ENCODE measurements around the gene PKM. TPM values are rescaled to one million over a fixed set of nuclear protein-coding genes. Genes with fewer than 3 reads are reported as not detected.
"Not testable (repeated sequence)": the region's sequence is repeated elsewhere in the genome, so short reads cannot be mapped to it uniquely, and the experiment has no call there.

PKM gene
- total and polyA plus RNA-seq, 8 donors, result 79.9 to 452 (median 272) TPM

DNA sequence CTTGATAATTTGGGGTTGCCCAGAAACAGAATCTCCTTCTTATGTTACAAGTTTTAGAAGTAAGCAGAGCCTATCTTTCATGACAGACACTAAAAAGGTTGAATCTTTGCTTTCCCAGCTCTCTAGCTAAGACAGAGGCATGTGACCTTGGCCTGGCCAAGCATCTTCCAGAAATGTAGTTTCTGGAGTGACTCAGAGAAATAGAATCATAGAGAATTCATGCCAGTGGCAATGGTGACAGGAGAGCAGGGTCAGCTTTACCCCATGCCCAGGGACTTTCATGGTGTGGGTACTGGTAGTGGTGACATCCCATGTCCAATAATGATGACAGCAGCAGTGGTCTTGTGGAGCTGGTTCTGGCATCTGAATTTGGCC, 45.3 kb upstream of the PKM start:
- no peak for TF ChIP-seq POLR2AphosphoS5 (IDR thresholded peaks at IDR 0.05)
- no peak for TF ChIP-seq EP300 (IDR thresholded peaks at IDR 0.05)
- no peak for TF ChIP-seq POLR2A (IDR thresholded peaks at IDR 0.05)
- TF ChIP-seq, protein P1, sequence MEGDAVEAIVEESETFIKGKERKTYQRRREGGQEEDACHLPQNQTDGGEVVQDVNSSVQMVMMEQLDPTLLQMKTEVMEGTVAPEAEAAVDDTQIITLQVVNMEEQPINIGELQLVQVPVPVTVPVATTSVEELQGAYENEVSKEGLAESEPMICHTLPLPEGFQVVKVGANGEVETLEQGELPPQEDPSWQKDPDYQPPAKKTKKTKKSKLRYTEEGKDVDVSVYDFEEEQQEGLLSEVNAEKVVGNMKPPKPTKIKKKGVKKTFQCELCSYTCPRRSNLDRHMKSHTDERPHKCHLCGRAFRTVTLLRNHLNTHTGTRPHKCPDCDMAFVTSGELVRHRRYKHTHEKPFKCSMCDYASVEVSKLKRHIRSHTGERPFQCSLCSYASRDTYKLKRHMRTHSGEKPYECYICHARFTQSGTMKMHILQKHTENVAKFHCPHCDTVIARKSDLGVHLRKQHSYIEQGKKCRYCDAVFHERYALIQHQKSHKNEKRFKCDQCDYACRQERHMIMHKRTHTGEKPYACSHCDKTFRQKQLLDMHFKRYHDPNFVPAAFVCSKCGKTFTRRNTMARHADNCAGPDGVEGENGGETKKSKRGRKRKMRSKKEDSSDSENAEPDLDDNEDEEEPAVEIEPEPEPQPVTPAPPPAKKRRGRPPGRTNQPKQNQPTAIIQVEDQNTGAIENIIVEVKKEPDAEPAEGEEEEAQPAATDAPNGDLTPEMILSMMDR (IDR thresholded peaks at IDR 0.05), result no peak
- intact Hi-C loops (cut with DNase I; ENCODE audit: low total_unique reads), result no loop called here
- Histone ChIP-seq H3K9me3 (no peaks in the 10 kb centered on the region), H3K4me1 (peaks cover 4 to 15% (median 14%) of the 10 kb centered on the region in 4 donors), H3K27ac (no peak overlapping the region), H3K4me3 (no peak overlapping the region), H3K27me3 (no peaks in the 10 kb centered on the region), H3K36me3 (no peaks in the 10 kb centered on the region)
- no peak for DNase-seq

DNA sequence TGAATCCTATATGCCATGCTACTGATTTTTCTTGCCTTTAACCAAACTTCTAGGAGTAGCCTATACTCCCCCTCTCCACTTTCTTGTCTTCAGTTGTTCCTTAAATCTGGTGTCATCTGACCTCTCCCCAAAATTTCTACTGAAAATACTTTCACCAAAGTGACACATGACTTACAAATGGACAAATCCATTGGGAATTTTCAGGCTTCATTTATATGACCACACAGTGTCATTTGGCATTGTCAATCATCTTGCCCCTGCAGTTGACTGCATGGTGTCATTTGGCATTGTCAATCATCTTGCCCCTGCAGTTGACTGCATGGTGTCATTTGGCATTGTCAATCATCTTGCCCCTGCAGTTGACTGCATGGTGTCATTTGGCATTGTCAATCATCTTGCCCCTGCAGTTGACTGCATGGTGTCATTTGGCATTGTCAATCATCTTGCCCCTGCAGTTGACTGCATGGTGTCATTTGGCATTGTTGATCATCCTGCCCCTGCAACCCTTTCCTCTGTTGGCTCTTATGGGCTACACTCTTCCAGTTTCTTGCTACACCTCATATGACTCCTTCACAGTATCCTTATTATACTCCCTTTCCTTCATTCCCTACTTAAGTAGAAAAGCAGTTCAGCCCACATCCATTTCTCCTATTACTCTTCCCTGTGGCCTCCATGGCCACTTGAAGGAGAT, 44.8 kb upstream of the PKM start:
- DNase-seq; H3K9me3 ChIP-seq; intact Hi-C loops (cut with DNase I; ENCODE audit: low total_unique reads); H3K27ac ChIP-seq; H3K36me3 ChIP-seq; H3K4me3 ChIP-seq; H3K27me3 ChIP-seq: not testable (repeated sequence)
- H3K4me1 ChIP-seq, result peaks cover 8 to 20% (median 20%) of the 10 kb centered on the region in 4 donors

DNA sequence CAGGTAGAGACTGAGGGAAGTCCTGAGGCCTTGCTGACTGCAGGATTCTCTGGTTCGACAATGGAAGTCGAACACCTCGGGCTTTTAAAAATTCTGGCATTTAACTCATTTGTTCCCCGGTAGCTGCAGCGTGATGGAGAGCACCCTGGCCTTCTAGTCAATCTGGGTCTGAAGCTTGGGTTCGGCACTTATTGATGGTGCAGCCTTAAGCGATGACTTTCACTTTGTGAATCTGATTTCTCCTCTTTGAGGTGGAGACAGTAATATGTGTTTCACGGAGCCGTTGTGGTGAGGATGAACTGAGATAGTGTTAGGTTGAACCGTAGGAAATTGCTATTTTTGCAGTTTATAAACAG, 42.0 kb upstream of the PKM start:
- H3K9me3 ChIP-seq, result no peaks in the 10 kb centered on the region
- TF ChIP-seq EP300 (IDR thresholded peaks at IDR 0.05), result no peak
- no peak for TF ChIP-seq POLR2A (IDR thresholded peaks at IDR 0.05)
- TF ChIP-seq POLR2AphosphoS5 (IDR thresholded peaks at IDR 0.05), result no peak
- TF ChIP-seq, protein P1 (IDR thresholded peaks at IDR 0.05), result no peak
- peak overlapping the region; percentile 81 to 92 (median 86) for H3K4me3 ChIP-seq
- DNase-seq, result no peak
- H3K27ac ChIP-seq, result peak overlapping the region; percentile 43 to 95 (median 89)
- intact Hi-C loops (cut with DNase I; ENCODE audit: low total_unique reads), result no loop called here
- 35 to 71% (median 49%) methylated on average over 7 to 10 of the region's 10 CpGs for WGBS, 5 donors
- peaks cover 8 to 33% (median 28%) of the 10 kb centered on the region in 4 donors for H3K4me1 ChIP-seq
- H3K36me3 ChIP-seq, result peaks cover 0 to 20% (median 17%) of the 10 kb centered on the region in 4 donors
- H3K27me3 ChIP-seq, result no peaks in the 10 kb centered on the region

DNA sequence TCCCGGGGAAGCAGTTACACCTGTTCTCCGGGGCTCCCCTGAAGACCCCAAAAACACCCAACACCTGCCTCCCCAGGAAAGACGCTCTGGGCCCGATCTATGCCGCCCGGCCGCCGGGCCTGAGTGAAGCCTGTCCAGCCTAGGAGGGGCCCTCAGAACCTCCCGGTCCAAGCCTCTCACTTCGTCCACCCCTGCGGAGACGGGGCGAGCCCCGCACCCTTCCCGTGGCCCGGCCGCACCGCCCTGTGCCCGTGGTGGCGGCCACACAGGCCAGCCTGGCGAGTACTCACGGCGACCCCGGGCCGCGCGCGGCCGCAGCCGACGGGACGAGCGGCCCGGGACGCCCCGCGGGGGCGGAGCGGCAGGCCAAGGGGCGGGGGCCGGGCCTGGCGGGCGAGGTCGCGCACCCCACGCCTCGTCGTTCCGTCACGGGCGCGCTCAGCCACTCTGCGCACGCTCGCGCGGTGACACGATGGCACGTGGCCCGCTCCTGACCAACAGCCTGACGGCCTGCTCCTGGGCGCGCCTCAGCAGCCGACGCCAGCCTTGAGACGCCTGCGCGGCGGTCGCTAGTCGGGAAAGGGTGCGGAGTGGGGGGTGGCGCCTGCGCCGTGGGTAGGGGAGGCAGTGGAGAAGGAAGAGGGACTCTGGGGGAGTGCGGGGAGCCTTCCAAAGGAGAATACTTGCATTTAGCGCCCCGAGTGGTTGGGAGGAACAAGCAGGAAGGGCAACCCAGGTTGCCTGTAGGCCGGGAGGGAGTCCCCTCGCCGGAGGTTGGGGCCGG, 41.4 kb upstream of the PKM start, which contains the start of gene PARP6:
Gene PARP6, minus strand, starts transcription at position 342 of the 784 bp plus-strand sequence. CDS start 5,077 bp downstream, outside the sequence.
- WGBS, 5 donors, result 0 to 1% (median 1%) methylated on average over 24 to 82 of the region's 82 CpGs
- TF ChIP-seq POLR2AphosphoS5 (IDR thresholded peaks at IDR 0.05) (peak; percentile 79 to 93 (median 80)), POLR2A (IDR thresholded peaks at IDR 0.05) (no peak), EP300 (IDR thresholded peaks at IDR 0.05) (no peak)
- TF ChIP-seq, protein P1 (IDR thresholded peaks at IDR 0.05), result peak in 5 of 7 experiments; percentile 49 to 73 (median 64)

More for the DNA sequence above, 41.4 kb upstream of the PKM start, which contains the start of gene PARP6:
- Histone ChIP-seq H3K36me3 (peaks cover 5 to 26% (median 23%) of the 10 kb centered on the region in 4 donors), H3K9me3 (no peaks in the 10 kb centered on the region), H3K27me3 (no peaks in the 10 kb centered on the region), H3K4me3 (peak within 1 kb of the TSS; percentile 81 to 92 (median 86)), H3K4me1 (peaks cover 8 to 33% (median 28%) of the 10 kb centered on the region in 4 donors), H3K27ac (peak within 1 kb of the TSS; percentile 78 to 95 (median 89))
- peak; percentile 97 to 100 for DNase-seq
- intact Hi-C loops (cut with DNase I; ENCODE audit: low total_unique reads), result no loop called here
